ENCODE data around the gene LILRB3.
"Not testable (repeated sequence)": the region's sequence is repeated elsewhere in the genome, so short reads cannot be mapped to it uniquely, and the experiment has no call there.

LILRB3 gene

GRCh38 chr19:54233941-54234340 lies 11.1 kb upstream of the LILRB3 start:
- no peak for DNase-seq (ENCODE audit: low read depth in 1 of 2, low spot score in 1 of 2)
- in situ Hi-C loops (cut with HindIII; ENCODE audit: low pct_unique_long_range_greater_than_20kb, low sequenced_read_pairs) = no loop called here
- TF ChIP-seq JUND (IDR thresholded peaks at IDR 0.05; ENCODE audit: low read depth) = no peak

DNA sequence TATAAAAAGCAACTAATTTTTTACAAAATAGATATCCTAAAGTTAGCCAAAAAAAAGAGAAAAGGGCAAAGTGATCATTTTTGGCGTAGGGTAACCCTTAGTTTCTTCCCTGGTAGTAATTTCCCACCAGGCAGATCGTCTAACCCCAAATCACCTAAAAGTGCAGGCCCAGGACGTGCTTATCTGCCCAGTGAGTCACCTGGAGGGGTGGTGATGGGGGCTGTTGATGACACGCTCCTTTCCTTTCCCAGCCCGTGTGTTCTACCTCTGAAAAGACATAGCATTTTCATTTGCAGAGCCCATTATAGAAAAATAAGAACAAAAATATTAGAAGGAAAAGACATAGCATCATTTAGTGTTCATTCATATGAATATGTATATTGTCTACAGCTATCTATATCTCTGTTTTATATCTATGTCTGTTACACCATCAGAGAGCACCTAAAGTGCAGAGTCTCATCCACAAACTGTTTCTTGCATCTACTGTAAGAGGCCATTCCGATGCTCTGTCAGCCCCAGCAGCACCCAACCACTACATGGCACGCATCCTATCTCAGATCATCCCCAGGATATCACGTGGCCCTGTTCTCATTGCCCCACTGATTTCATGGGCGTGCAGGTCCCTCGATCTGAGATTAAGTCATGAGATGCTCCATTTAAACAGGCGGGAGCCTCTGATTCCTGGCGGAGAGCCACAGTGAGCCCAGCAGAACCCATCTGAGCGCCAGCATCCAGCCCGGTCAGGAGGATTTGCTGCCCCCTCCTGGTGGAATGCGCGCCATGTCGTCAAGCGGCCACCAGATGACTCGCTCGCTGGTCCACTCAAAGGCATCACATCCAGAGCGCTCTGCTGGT lies 8.5 kb upstream of the LILRB3 start:
- in situ Hi-C loops (cut with HindIII; ENCODE audit: low pct_unique_long_range_greater_than_20kb, low sequenced_read_pairs) = no loop called here
- no peak for TF ChIP-seq JUND (IDR thresholded peaks at IDR 0.05; ENCODE audit: low read depth)
- DNase-seq (ENCODE audit: low read depth in 1 of 2, low spot score in 1 of 2) = peak in 1 of 2 experiments; percentile 79

GRCh38 chr19:54230031-54230430 lies 7.2 kb upstream of the LILRB3 start:
- no peak for DNase-seq (ENCODE audit: low read depth in 1 of 2, low spot score in 1 of 2)
- in situ Hi-C loops (cut with HindIII; ENCODE audit: low pct_unique_long_range_greater_than_20kb, low sequenced_read_pairs) = no loop called here
- TF ChIP-seq JUND (IDR thresholded peaks at IDR 0.05; ENCODE audit: low read depth) = no peak

GRCh38 chr19:54229146-54229545 lies 6.3 kb upstream of the LILRB3 start:
- no peak for TF ChIP-seq JUND (IDR thresholded peaks at IDR 0.05; ENCODE audit: low read depth)
- in situ Hi-C loops (cut with HindIII; ENCODE audit: low pct_unique_long_range_greater_than_20kb, low sequenced_read_pairs) = no loop called here
- DNase-seq (ENCODE audit: low read depth in 1 of 2, low spot score in 1 of 2) = no peak

DNA sequence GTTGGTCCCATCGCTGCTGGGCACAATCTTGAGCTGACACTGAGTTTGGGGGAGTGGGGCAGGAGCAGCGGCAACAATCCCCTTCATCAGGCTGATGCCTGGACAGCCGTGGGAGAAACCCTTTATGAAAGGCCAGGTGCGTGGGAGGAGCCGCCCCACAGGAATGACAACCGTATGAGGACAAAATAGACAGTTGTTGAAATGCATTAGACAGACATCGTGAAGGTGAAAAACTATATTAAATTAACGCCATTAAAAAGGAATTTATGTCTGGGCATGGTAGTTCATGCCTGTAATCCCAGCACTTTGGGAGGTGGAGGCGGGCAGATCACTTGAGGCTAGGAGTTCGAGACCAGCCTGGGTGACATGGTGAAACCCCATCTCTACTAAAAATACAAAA lies 1.8 kb upstream of the LILRB3 start:
- in situ Hi-C loops (cut with HindIII; ENCODE audit: low pct_unique_long_range_greater_than_20kb, low sequenced_read_pairs); DNase-seq (ENCODE audit: low read depth in 1 of 2, low spot score in 1 of 2): not testable (repeated sequence)

DNA sequence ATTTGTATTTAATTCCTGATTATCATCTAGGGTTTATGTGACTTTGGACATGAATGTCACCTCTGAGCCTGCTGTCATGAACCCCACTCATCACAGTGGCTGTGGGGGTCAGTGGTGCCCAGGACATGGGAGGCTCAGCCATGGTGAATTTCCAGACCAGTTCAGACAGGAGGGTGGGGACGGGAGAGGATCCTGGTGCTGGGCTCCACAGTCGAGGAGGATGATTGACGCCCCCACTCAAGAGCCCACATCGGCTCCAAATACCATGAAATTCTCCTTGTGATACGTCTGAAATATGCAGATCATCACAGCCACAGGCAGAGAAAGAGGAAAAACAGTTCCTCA lies 1.1 kb upstream of the LILRB3 start:
- DNase-seq (ENCODE audit: low read depth in 1 of 2, low spot score in 1 of 2); in situ Hi-C loops (cut with HindIII; ENCODE audit: low pct_unique_long_range_greater_than_20kb, low sequenced_read_pairs): not testable (repeated sequence)

DNA sequence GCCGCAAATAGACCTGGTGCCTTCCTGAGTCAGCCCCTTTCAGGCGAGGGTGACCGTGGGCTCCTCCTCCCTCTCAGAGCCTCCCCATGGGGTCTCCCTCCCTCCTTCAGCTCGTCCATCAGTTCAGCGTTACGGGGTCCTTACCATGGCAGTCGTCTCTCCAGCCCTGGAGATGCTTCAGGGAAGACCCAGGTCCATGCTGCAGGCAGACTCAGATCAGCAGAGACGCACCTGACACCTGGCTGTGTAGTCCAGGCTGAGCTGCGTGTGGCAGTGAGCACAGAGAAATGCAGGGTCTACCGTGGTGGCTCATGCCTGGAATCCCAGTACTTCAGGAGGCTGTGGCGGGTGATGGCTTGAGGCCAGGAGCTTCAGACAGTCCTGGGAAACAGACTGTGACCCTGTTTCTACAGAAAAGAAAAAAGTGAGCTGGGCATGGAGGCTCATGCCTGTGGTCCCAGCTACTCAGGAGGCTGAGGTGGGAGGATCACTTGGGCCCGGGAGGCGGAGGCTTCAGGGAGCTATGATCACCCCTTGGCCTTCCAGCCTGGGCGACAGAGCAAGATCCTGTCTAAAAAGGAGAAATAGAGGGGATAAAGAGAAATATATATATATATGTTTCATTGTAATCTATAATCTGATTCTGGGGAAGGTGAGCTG lies 600 bp upstream of the LILRB3 start:
- DNase-seq (ENCODE audit: low read depth in 1 of 2, low spot score in 1 of 2); in situ Hi-C loops (cut with HindIII; ENCODE audit: low pct_unique_long_range_greater_than_20kb, low sequenced_read_pairs): not testable (repeated sequence)

- DNase-seq (ENCODE audit: low read depth in 1 of 2, low spot score in 1 of 2); in situ Hi-C loops (cut with HindIII; ENCODE audit: low pct_unique_long_range_greater_than_20kb, low sequenced_read_pairs): not testable (repeated sequence)
These were observed 860 bp downstream of the LILRB3 start for GRCh38 chr19:54221947-54222346.

DNA sequence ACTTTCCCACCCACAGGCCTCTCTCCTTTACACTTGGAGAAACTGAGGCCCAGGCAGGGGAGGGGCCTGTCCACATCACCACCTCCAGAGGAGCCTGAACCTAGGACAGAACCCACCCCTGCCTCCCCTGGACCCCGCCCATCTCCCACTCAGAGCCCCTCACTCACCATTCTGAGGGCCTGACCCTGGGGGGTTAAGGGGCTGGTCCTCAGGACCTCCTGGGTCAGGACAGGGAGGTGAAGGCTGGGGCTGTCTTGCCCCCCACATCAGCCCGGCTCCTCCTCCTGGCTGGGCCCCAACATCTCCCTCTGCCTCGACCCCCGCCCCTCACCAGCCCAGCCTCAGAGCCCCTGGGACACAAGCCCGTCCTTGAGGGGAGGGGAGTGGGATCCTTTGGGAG lies 3.1 kb downstream of the LILRB3 start:
- DNase-seq (ENCODE audit: low read depth in 1 of 2, low spot score in 1 of 2); in situ Hi-C loops (cut with HindIII; ENCODE audit: low pct_unique_long_range_greater_than_20kb, low sequenced_read_pairs): not testable (repeated sequence)

DNA sequence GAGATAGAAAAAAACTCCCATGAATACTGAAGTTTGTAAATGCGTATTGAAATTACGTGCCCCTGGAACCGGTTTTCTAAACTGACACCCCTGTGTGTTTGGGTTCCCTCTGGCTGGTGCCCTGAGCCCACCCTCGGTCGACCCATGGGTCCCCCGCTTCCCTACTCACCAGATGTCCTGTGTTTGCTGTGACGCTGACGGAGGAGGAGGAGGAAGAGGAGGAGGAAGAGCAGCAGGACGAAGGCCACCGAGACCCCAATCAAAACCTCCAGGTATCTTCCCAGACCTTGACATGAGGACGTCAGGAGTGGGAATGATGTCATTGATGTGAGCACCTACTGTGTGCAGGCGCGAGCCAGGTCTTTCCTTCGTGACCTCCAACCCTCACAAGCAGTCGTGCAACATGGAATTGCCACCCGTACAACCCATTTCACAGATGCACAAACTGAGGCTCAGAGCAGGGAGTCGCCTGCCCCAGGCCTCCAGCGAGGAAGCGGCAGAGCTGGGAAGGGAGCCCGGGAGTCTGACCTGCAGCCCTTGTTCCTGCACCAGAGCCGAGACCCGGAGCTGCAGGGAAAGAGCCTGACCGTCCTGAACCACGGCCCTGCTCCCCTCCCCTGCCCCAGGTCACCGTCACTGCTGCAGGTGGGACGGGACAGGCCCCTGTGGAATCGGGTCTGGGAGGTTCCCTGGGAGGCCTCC lies 3.7 kb downstream of the LILRB3 start:
- no peak for TF ChIP-seq JUND (IDR thresholded peaks at IDR 0.05; ENCODE audit: low read depth)
- in situ Hi-C loops (cut with HindIII; ENCODE audit: low pct_unique_long_range_greater_than_20kb, low sequenced_read_pairs) = no loop called here
- DNase-seq (ENCODE audit: low read depth in 1 of 2, low spot score in 1 of 2) = no peak

GRCh38 chr19:54218259-54218658 lies 4.5 kb downstream of the LILRB3 start:
- in situ Hi-C loops (cut with HindIII; ENCODE audit: low pct_unique_long_range_greater_than_20kb, low sequenced_read_pairs) = no loop called here
- DNase-seq (ENCODE audit: low read depth in 1 of 2, low spot score in 1 of 2) = no peak
- TF ChIP-seq JUND (IDR thresholded peaks at IDR 0.05; ENCODE audit: low read depth) = no peak

- in situ Hi-C loops (cut with HindIII; ENCODE audit: low pct_unique_long_range_greater_than_20kb, low sequenced_read_pairs); DNase-seq (ENCODE audit: low read depth in 1 of 2, low spot score in 1 of 2): not testable (repeated sequence)
These were observed 5.1 kb downstream of the LILRB3 start for GRCh38 chr19:54217517-54218247.

- in situ Hi-C loops (cut with HindIII; ENCODE audit: low pct_unique_long_range_greater_than_20kb, low sequenced_read_pairs) = no loop called here
- TF ChIP-seq JUND (IDR thresholded peaks at IDR 0.05; ENCODE audit: low read depth) = no peak
- no peak for DNase-seq (ENCODE audit: low read depth in 1 of 2, low spot score in 1 of 2)
These were observed 5.9 kb downstream of the LILRB3 start for GRCh38 chr19:54216869-54217268.

GRCh38 chr19:54214734-54215133 lies 8.1 kb downstream of the LILRB3 start:
- in situ Hi-C loops (cut with HindIII; ENCODE audit: low pct_unique_long_range_greater_than_20kb, low sequenced_read_pairs); DNase-seq (ENCODE audit: low read depth in 1 of 2, low spot score in 1 of 2): not testable (repeated sequence)

DNA sequence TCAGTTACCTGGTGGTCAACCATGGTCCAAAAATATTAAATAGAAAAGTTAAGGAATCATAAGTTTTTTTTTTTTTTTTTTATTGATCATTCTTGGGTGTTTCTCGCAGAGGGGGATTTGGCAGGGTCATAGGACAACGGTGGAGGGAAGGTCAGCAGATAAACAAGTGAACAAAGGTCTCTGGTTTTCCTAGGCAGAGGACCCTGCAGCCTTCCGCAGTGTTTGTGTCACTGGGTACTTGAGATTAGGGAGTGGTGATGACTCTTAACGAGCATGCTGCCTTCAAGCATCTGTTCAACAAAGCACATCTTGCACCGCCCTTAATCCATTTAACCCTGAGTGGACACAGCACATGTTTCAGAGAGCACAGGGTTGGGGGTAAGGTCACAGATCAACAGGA lies 8.6 kb downstream of the LILRB3 start:
- in situ Hi-C loops (cut with HindIII; ENCODE audit: low pct_unique_long_range_greater_than_20kb, low sequenced_read_pairs); DNase-seq (ENCODE audit: low read depth in 1 of 2, low spot score in 1 of 2): not testable (repeated sequence)

All from T47D (cell line).